ENCODE data around the gene STRA6.

STRA6 gene

DNA sequence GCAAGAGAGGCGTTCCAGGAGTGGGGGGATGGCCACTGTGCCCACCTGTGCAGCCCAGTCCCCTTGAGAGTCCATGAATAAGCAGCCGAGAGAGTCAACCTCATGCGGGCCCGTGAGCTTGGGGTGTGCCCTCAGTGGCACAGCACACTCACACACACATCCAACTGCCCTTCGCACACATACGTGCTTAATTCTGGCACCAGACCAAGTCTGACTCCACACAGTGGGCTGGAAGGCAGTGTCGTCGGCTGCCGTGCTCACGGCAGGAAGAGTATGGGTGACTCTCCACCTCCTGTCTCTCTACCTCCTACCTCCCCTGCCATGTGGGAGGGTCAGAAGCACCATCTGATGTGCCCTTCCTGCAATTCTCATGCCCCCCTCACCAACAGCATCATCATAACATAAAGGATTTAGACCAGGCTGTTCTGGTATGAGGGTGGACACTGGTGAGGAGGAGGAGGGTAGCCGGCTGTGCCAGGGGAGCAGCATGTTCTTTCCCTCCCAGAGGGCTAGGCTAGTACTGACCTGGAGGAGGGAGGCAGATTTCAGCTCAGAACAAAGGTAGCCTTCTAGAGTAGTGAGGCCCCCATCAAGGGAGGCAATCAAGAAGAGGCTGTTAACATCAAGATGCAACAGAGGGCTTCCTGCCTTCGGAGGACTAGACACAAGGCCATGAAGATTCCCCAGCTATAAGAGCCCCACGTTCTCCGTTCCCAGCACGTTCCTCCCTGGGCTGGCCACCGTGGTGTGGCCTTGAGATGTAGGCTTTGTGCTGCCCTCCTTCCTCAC, 5.3 kb upstream of the STRA6 start:
- no peak for DNase-seq

GRCh38 chr15:74206801-74207281, 4.3 kb upstream of the STRA6 start:
- no peak for DNase-seq

GRCh38 chr15:74205582-74205947, 3.0 kb upstream of the STRA6 start:
- no peak for DNase-seq

- DNase-seq: no peak
Measured at GRCh38 chr15:74203914-74204431, 1.4 kb upstream of the STRA6 start.

DNA sequence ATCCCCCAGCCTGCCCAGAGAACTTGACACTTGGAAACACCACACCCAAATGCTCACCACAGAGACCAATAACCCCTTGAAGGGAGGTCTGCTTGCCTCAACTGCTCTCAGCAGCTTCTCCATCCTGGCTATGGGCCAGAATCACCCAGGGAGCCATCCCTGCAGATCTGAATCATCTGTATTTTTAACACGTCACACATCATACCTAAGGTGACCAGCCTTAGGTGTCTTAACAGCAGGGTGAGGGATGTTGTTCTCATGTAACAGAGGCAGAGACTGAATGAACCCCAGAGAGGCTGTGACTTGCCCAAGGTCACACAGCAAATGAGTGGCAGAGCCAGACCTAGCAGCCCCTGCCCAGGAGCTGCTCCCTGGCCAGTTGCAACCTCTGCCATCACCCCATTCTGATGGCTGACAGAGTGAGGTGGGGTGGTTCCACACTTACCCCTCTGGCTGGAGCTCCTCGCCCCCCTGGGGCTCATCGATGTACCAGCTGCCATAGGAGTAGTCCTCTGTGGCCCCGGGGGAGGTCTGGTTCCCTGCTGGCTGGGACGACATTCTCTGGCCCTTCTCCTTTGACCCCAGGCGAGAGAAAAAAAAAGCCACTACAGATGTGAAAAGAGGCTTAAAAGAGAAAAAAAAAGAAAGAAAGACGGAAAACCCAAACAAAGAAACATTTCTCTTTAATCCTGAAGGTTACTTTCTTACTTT, 722 bp downstream of the STRA6 start:
- DNase-seq: no peak

DNA sequence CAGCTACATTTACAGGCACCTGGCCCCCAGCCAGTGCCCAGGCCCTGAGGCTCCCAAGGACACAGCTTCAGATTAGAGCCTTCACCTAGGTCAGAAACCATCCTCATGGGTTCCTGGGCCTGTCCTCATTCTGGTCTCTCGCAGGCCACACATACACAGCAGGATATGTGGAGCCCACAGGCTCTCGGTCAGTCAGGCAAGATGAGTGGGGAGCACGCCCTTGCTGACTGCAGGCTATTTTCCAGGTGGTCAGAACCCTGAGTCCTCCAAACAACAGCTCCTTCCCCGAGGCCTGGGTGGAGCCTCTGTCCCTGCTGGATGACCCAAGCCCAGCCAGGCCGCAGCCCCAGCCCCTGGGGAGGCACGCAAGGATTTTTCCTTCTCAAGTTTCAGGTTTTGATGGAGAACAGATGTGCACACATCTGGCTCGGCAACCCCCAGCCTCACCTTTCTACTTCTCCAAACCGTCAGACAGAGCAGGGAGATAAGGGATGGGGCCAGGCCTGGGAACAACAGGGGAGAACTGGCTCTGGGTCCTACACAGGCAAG, 1.6 kb downstream of the STRA6 start:
- no peak for DNase-seq

- no peak for DNase-seq
Measured at GRCh38 chr15:74200412-74200815, 2.2 kb downstream of the STRA6 start.

DNA sequence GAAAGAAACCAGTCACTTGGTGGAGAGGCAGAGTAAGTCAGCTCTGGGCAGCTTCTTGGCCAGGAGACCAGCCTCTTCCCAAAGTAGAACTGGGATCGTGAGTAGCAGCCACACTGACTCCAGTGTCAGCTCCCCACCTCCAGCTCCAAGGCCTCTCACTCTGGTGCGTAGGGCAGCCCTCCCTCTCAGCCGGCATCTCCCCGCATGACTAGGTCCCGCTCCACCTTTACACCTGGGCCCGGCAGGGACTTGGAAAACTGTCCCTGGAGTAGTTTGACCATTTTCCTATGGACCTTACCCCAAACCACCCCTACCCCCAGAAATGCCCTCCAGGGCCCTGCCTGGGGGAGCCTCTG, 3.3 kb downstream of the STRA6 start:
- DNase-seq: no peak

- no peak for DNase-seq
Measured at GRCh38 chr15:74197176-74197965, 5.2 kb downstream of the STRA6 start.

GRCh38 chr15:74196175-74196574, 6.4 kb downstream of the STRA6 start:
- no peak for DNase-seq

GRCh38 chr15:74194572-74195559, 7.7 kb downstream of the STRA6 start:
- no peak for DNase-seq

- DNase-seq: no peak
Measured at GRCh38 chr15:74193905-74194304, 8.7 kb downstream of the STRA6 start.

- no peak for DNase-seq
Measured at GRCh38 chr15:74193299-74193718, 9.3 kb downstream of the STRA6 start.

DNA sequence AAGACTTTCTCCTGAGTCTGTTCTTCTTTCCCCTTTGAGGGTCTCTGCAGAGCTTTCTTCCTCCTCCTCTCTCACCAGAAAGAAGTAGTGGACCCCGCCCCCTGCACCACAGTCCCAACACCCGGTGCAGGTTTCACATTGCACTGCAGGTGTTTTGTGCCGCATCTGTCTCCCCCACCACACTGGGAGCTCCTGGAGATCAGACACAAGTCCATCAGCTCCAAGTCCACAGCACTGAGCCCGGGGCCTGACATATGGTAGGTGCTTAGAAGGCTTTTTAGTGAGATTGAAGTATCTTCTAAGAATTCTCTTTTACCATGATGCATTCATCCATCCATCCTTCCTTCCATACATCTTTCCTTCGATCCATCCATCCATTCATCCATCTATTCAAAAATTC, 9.8 kb downstream of the STRA6 start:
- no peak for DNase-seq

GRCh38 chr15:74191798-74192197, 10.8 kb downstream of the STRA6 start:
- DNase-seq: no peak

- no peak for DNase-seq
Measured at GRCh38 chr15:74188216-74188615, 14.4 kb downstream of the STRA6 start.

DNA sequence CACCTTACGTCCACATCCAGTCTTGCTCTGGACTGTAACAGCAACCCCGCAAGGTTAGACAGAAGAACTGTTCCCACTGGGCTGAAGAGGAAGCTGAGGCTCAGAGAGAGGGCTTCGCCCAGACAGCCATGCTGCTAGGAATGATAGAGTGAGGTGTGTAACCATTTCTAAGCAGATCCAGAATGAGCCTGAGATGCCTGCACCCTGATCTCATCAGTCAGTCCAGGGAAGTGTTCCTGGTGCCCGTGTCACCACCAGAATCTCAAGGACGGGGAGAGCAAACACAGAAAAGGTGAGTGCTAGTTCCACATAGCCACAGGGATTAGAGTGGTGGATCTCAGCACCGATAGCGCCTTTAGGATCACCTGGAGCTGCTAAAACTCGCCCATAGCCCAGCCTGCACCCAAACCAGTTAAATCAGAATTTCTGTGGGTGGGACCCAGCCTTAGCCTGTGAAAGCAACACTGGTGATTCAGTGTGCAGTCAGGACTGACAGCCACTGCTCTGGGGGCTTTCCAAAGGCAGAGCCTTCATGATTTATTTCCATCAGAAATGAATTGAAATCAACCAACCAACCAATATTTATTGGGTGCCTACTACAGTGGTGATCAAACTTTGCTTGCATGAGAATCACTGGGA, 16.8 kb downstream of the STRA6 start:
- DNase-seq: no peak

DNA sequence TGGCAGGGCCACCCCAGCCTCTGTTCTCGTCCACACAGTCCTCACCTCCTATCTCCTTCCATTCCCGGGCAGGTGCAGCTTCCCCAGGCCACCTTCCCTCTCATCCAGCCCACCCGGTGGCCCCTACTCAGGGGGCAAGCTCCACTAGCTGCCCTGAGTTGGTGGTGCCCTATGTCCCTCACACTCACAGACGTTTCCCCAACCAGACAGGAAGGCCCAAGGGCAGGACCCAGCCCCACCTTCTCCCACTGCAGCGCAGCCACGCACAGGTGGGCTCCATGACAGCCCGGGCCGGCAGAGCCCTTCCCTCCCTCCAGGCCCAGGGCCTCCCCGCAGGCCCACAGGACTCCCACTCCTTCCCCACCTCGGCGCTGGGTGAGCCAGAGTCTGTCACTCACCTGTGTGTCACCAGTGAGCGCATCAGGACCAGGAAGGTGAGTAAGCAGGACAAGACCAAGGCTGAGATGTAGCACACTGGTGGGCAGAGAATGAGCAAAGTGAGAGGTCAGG, 17.9 kb downstream of the STRA6 start:
- no peak for DNase-seq

- no peak for DNase-seq
Measured at GRCh38 chr15:74182131-74182530, 20.5 kb downstream of the STRA6 start.

DNA sequence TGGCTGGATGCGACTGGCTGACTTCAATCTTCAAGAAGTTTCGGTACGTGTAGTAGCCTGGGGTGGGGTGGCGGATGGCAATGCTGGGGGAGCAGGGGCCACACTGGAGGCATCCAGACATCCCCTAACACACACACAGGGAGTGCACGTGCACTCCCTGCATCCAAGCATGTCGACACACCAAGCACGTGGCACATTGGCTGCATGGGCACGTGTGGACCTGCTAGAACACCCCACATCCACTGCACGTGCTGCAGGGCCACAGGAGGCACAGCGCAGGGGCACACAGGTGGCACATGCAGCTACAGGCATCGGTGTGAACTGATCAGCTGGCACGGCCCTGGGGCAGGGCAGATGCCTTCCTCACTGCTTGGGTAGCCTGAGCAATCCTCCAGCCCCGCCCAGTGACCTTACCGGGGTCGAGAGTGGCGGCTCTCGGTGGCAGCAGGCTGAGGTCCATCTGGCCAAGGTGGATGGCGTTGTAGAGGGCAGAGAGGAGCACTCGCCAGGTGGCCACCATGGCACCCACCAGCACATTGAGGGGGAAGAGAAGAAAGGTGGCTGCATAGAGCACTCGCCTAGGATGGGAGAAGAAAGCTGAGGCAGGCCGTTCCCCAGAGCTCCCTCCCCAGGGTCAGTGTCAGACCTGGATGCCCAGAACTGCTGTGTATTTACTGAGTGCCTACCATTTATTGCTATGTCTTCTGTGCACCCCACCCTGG, 21.5 kb downstream of the STRA6 start:
- DNase-seq: no peak

All from CD4-positive, alpha-beta T cell treated with Interferon gamma for 1 hour (primary cell).